Frontal cortex (tissue), 4 donors: Measurements from ENCODE around the gene CEP162. TPM values are rescaled to one million over a fixed set of nuclear protein-coding genes. Genes with fewer than 3 reads are reported as not detected.
"Not testable (repeated sequence)": the region's sequence is repeated elsewhere in the genome, so short reads cannot be mapped to it uniquely, and the experiment has no call there.

Experiments used
- DNase-seq, 2 donors: peaks; one replicate each; pipeline ENCODE4 v3.0.0; 2012; ENCODE audit warnings: low spot score in 2 of 2
- FAIRE-seq: peaks from 2 replicates; lab custom pipeline; 2012; peaks lifted over from hg19 to GRCh38; lab: Jason Lieb, UNC
- total RNA-seq: library from RNA; depleted of rRNA; stranded (reverse); fragments of >200 nt; gene quantifications from one replicate; pipeline ENCODE4 v1.2.3, GENCODE V29; 2014
- donor health status: control.
- donor health status: control.
- donor health status: control.

The CEP162 gene
- total RNA-seq, 1 donor from 2014 or later: 34.6 TPM

DNA sequence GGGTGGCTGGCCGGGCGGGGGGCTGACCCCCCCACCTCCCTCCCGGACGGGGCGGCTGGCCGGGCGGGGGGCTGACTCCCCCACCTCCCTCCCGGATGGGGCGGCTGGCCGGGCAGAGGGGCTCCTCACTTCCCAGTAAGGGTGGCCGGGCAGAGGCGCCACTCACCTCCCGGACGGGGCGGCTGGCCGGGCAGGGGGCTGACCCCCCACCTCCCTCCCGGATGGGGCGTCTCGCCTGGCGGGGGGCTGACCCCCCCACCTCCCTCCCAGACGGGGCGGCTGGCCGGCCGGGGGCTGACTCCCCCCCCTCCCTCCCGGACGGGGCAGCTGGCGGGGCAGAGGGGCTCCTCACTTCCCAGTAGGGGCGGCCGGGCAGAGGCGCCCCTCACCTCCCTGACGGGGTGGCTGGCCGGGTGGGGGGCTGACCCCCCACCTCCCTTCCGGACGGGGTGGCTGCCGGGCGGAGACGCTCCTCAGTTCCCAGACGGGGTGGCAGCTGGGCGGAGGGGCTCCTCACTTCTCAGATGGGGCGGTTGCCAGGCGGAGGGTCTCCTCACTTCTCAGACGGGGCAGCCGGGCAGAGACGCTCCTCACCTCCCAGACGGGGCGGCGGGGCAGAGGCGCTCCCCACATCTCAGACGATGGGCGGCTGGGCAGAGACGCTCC lies 17.1 kb upstream of the CEP162 start:
- not testable (repeated sequence) for DNase-seq, FAIRE-seq

DNA sequence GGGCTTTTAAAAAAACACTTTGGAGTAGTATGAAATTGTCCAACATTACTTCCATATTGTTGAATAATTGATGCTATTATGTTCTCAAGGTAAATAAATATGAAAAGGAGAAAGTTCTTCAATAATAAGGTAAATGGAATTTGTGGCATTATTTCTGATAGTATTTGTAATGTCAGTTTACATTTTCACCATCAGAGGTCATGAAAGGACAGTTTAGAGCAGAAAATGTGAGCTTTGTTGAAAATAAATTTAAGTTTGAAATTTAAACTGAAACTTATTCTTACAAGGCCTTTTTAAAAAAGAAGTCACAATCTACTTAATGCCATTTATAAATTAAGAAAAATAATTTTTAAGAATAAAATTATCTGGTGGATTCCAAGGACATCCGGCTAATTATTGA lies 15.8 kb upstream of the CEP162 start:
- FAIRE-seq (no peak), DNase-seq (no peak)

DNA sequence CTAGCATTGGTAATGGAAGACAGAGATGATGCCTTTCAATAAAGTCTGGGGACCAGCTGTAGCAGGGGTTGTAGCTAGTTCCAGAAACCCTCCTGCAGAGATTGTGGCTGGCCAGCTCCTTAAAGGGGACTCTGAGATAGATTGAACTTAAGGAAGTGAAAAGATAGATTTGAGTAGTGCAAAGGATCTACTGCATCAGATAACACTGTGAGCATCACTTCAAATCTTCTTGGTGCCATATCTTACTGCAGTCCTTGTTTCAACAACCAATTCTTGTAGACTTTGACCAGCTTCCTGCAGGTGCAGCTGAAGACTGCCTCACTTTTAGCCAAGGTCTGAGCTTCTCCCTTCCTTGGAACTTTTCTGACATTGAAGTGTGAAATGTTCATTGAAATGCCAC lies 14.8 kb upstream of the CEP162 start:
- no peak for FAIRE-seq
- DNase-seq: no peak

DNA sequence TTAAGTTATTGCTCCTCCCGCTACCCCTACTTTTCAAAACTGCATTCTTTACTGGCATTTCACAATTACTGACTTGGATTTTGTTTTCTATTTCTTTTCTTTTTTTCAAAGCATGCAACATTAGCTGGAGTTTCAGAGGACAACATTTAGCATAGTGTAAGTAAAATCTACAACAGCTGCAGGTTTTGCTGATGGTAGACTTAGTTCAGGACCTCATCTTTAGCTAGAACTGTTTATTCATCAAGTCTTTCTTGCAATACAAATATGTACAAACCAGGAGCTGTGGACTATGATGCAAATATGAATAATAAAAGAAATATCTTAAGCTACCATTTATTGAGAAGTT lies 728 bp upstream of the CEP162 start:
- DNase-seq: no peak
- no peak for FAIRE-seq

DNA sequence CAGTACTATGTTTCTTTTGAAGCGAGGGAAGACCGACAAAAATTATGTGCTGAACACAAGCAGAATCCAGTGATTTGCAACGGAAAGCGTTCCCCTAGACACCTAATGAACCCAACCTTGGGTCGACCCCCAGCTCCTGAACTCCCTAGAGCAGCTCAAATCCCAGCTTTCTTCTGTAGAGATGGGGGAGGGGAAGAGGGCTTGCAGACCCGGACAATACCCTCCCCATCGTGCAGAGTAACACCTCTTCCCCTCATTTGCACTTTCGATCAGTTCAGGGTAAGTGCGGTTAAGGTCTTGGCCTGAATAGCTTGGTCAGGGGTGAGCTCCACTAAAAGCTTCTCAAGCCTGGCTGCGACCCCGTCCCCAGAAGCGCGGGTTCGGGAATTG lies 404 bp downstream of the CEP162 start:
- FAIRE-seq: no peak

DNA sequence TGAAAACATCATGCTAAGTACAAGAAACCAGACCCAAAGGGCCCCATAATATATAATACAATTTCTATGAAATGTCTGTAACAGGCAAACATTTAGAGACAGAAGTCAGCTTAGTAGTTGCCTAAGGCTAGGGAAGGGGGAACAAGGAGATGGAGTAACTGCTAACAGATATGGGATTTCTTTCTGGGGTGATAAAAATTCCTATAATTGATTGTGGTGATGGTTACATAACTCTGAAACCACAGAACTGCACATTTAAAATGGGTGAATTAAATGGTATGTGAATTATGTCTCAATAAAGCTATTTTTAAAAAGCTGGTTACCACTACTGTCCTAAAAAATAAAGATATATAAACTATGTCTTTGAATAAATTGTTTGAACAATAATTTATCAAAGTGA lies 3.2 kb downstream of the CEP162 start:
- no peak for FAIRE-seq
- no peak for DNase-seq

More for the DNA sequence above, 404 bp downstream of the CEP162 start:
- DNase-seq: no peak

DNA sequence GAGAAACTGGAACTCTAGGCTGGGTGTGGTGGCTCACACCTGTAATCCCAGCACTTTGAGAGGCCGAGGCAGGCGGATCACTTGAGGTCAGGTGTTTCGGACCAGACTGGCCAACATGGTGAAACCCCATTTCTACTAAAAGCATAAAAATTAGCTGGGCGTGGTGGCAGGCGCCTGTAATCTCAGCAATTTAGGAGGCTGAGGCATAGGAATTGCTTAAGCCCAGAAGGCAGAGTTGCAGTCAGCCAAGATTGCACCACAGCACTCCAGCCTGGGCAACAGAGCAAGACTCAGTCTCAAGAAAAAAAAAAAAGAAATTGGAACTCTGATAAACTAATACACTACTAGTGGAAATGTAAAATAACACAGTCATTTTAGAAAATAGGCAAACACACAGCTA lies 3.8 kb downstream of the CEP162 start:
- FAIRE-seq: not testable (repeated sequence)

DNA sequence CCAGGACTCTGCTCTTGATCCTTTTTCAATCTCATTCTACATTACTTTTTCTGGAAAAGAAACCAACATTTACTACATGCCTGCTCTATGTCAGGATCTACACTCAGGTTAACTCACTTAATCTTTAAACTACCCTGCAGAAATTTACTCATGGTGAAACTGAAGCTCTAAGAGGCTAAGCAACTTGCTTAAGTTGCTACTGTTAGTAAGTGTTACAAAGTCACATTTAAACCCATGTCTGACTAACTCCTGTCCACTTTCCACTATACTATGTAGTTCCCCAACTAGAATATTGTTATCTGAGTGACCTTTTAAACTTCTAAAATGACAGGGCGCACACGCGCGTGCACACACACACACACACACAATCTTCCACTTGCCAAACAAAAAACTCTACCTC lies 5.0 kb downstream of the CEP162 start:
- no peak for FAIRE-seq

More for the DNA sequence above, 3.8 kb downstream of the CEP162 start:
- DNase-seq: not testable (repeated sequence)

DNA sequence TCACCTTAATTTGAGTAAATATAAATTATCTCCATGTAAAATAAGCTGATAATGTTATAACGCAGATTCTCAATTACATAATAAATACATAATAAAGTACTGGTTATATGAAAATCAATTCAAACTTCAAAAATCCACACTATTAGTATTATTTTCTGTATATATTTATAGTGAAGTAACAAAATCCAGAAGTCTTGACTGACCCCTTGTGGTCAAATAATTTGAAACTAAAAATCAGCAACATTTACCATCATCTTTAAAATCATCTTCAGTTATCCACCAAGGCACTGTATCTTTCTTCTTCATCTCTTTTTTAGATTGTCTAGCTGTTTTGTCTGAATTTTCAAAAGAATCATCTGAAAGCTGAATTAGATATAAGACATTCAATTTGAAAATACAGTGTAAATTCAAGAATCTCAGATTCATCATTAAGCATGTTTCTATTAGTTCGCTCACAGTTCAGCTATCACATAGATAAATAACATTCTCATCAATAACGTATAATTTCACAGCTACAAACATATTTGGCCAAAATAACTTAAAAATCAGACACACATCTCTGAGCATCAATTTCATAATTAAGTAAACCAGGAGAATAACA lies 6.5 kb downstream of the CEP162 start:
- peak; percentile 94 for FAIRE-seq
- DNase-seq: no peak

More for the DNA sequence above, 5.0 kb downstream of the CEP162 start:
- DNase-seq: no peak

DNA sequence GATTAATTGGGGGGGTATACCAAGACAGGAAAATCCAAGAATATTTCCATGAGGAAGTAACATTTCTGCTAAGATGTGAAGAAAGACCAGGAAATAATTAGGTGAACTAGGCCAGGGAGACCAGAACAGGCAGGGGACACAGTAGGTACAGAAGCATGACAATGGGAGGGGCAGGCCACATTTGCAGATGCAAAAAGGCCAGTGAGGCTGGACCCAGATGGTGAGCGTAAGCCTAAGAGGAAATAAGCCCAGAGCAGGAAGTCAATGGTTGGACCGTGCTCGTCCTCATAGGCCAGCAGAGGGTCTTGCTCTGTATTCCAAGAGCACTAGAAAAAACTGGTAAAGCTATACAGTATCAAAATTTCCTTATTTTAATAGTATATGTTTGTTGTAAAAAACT lies 9.4 kb downstream of the CEP162 start:
- DNase-seq (no peak), FAIRE-seq (no peak)

DNA sequence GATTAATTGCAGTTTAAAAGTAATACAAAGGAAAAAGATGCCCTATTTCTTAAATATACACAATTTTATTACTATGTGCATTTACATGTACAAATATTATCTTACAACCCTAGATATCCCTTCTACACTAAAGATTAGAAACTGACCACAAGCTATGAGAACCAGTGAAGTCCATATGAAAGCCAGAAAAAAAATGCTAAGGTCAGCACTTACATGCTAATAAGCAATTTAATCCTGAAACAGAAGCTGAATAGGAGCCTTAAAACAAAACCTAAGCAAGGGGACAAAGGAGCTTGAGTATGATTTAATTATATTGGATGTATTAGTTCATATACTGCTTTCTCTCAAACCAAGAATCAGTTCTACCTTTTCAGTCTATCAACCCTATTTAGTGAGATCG lies 14.2 kb downstream of the CEP162 start:
- no peak for FAIRE-seq
- no peak for DNase-seq

DNA sequence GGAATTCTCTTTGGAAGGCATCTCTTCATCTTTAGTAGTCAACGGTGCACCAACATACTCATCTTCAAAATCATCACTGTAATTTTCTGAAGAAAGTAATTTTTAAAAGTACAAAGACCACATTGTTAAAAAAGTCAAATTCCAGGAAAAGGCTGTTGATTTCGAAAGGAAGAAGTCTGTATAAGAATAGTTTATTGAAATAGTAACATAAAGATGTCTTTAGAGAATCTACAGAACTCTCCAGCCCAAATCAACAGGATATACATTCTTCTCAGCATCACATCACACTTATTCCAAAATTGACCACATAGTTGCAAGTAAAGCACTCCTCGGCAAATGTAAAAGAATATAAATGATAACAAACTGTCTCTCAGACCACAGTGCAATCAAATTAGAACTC lies 23.4 kb downstream of the CEP162 start:
- FAIRE-seq (no peak), DNase-seq (no peak)

DNA sequence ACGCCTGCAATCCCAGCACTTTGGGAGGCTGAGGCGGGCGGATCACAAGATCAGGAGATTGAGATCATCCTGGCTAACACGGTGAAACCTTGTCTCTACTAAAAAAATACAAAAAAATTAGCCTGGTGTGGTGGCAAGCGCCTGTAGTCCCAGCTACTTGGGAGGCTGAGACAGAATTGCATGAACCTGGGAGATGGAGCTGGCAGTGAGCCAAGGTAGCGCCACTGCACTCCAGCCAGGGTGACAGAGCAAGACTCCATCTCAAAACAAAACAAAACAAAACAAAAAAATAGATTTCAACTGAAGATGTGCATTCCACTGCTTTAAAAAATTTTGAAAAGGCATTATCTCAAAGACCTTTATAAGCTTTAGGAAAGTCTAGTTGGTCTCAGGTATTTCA lies 27.5 kb downstream of the CEP162 start:
- DNase-seq, FAIRE-seq: not testable (repeated sequence)

DNA sequence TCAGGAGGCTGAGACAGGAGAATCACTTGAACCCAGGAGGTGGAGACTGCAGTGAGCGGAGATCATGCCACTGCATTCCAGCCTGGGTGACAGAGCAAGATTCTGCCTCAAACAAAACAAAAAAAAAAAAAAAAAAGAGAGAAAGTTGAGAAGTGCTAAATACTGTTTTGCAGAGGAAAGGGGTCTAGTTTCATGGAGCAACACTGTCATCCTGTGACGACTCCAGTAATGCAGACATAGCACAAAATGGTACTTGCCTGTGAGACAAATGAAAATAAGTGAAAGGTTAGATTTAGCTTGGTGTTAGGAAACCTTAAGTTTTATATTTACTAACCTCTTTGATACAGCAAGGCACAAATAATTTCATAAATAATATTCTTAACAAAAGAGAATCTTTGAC lies 29.7 kb downstream of the CEP162 start:
- FAIRE-seq (no peak), DNase-seq (no peak)

DNA sequence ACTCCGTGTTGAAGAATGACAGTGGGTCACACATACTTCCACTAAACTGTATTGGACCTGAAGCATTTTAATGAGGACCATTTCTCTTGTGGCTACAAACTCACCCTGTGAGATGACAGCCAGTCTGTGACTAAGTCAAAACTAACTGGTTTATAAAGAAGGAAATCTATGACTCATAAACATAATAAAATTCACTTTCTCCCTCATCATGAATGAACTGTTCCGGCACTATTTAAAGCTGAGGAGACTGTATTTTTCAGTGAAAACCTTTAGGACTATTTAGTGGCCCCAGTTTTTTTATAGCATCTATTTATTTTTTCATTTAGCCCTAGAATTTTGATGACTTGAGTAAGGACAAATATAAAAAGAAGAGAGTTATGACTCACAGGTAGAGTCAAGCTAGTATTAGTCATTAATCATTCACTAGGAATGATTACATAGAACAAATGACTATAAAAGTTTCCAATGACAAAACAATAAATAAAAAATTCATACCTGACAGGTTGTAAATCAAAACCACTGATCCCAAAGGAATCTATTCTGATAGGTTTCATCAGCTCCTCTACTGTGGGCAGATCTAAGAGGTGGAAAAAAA lies 34.2 kb downstream of the CEP162 start:
- DNase-seq (no peak), FAIRE-seq (no peak)

DNA sequence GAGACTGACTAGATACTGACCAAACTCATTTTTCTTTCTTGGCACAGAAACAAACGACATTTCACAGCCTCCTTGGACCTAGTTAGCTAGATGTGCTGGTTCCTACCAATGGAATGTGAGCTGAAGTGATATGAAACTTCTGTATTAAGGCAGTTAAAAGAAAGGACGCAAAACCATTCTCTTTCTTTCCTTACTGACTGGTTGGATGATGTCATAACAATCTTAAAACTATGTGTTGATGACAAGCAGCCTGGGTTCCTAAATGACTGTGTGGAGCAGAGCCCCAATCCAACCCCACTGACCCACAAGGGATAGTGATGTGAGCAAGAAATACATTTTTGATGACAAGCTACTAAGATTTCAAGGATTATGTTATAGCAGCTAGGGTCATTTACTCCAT lies 35.6 kb downstream of the CEP162 start:
- FAIRE-seq (no peak), DNase-seq (no peak)

DNA sequence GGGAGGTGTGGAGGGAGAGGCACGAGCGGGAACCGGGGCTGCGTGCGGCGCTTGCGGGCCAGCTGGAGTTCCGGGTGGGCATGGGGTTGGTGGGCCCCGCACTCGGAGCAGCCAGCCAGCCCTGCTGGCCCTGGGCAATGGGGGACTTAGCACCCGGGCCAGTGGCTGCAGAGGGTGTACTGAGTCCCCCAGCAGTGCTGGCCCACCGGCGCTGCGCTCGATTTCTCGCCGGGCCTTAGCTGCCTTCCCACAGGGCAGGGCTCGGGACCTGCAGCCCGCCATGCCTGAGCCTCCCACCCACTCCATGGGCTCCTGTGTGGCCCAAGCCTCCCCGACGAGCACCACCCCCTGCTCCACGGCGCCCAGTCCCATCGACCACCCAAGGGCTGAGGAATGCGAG lies 38.1 kb downstream of the CEP162 start:
- not testable (repeated sequence) for DNase-seq, FAIRE-seq

DNA sequence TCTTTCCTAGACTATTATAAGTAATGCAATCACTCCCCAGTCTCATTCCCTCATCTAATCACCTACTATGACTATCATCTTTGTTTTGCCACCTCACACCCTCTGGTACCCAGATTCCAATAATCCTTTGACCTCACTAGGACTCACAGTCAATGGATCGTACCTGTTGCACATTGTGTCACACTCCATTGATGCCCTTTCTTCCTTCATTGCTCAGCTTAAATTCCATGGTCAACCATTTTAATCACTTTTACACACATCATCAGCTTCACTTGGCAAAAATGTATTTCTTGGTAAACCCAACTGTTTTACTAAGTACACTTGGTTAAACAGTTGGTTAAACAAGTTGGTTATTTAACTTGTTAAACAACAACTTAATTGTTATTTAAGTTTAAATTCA lies 44.0 kb downstream of the CEP162 start:
- DNase-seq (no peak), FAIRE-seq (no peak)

DNA sequence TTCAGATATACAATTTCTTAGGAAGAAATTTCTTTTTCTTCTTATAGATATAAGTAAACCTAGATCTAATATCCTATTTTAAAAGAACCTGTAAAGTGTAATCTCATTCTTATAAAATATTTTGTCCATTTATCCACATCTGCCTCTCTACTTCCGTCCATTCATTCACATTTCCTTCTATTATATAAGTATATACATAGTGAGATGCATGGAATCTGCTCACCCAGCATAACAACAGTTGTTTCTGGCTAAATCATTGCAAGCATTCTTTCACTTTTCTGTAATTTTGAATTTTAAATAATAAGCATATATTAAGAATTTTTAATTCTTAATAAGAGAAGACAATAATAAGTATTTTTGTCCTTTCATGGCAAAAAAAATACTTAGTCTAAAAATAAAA lies 45.4 kb downstream of the CEP162 start:
- no peak for DNase-seq
- no peak for FAIRE-seq

DNA sequence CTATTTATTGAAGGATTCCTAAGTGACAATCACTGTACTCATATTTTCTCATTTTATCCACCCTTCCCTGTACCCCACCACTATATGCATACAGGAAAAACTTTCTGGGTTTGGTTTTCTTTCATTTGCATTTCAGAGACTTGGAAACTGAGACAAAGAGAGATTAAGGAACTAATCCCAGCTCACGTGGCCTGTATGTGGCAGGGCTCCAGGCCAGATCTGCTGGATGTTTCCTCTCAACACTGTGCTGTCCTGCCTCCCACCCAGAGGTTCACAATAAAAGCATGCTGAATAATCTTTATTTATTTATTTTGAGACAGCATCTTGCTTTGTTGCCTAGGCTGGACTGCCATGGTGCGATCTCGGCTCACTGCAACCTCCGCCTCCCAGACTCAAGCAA lies 50.2 kb downstream of the CEP162 start:
- DNase-seq (no peak), FAIRE-seq (no peak)

DNA sequence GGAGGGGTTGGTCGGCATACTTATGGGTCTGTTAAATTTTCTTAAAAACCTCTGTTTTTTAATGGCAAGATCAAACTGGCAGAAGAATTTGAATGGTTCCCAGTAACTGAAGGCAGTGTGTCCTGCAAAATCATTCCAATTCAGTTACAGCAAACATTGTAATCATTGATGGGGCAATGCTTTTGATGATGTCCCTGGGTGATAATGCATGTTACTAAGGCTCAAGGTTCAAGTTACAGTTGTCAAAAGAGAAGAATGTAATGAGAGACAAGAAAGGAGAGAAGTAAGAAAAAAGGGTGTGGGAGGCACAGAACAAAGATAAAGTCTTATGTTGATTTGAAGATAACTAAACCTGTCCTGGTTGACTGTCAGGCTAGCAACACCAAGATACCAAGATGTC lies 54.9 kb downstream of the CEP162 start:
- DNase-seq (no peak), FAIRE-seq (no peak)

DNA sequence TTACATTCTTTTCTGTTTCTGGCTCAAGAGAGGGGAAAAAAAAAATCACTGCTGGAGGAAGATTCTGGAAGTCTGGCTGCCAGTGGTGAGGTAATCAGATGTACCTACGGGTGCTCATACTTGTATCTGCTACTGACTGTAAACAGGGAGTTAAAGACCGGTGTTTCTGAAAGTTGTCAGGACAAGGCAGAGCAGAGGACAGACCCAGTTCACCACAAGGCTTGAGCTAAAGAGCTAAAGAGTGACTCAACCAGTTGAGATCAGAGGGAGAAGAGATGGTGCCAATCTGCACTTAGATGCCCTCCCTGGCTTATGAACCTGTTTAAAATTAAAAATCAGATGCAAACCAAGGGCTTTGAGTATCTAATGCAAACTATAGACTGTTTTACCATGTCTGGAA lies 55.4 kb downstream of the CEP162 start:
- no peak for FAIRE-seq

More for the DNA sequence above, 55.4 kb downstream of the CEP162 start:
- DNase-seq: no peak
